HG03457 (cell line): ENCODE results near the gene PRRT1B.
"Not testable (repeated sequence)": the region's sequence is repeated elsewhere in the genome, so short reads cannot be mapped to it uniquely, and the experiment has no call there.

Source experiments
- ATAC-seq: cut with Tn5 transposase; IDR thresholded peaks from one replicate; pipeline ENCODE4 v1.9.1; 2021; ENCODE audit warnings: moderate number of reproducible peaks; ENCODE audit not compliant: unreplicated experiment

The PRRT1B gene

DNA sequence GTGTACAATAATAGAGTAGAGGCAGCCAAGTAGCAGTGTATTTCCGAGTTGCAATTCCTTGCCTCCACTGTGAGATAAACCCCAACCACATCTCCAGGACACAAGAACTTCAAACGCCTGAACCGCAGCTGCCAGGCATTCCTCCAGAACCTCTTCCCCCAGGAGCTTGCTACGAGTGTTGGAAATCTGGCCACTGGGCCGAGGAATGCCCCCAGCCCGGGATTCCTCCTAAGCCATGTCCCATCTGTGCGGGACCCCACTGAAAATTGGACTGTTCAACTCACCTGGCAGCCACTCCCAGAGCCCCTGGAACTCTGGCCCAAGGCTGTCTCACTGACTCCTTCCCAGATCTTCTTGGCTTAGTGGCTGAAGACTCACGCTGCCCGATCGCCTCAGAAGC, 3.9 kb downstream of the PRRT1B start:
- ATAC-seq, result not testable (repeated sequence)

DNA sequence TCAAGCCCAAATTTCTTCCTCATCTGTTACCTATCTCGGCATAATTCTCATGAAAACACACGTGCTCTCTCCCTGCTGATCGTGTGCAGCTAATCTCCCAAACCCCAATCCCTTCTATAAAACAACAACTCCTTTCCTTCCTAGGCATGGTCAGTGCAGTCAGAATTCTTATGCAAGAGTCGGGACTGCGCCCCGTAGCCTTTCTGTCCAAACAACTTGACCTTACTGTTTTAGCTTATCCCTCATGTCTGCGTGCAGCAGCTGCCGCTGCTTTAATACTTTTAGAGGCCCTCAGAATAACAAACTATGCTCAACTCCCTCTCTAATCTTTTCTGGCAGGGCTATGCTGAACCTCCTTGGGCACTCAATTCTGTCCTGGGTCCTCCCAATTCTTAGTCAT, 5.1 kb downstream of the PRRT1B start:
- not testable (repeated sequence) for ATAC-seq

DNA sequence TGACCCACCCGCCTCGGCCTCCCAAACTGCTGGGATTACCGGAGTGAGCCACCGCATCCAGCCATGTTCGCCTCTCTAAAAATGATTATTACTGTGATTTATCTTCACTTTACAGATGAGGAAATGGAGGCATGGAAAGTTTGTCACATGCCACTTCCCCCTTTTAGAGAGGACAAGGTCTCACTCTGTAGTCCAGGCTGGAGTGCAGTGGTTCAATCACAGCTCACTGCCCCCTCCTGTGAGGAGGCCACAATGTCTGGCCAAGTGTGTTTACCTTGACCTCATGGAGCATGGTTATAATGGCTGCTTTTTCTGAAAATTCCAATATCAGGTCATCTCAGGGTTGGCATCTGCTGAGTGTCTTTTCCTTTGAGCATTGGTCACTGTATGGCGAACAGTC, 6.7 kb downstream of the PRRT1B start:
- no peak for ATAC-seq

DNA sequence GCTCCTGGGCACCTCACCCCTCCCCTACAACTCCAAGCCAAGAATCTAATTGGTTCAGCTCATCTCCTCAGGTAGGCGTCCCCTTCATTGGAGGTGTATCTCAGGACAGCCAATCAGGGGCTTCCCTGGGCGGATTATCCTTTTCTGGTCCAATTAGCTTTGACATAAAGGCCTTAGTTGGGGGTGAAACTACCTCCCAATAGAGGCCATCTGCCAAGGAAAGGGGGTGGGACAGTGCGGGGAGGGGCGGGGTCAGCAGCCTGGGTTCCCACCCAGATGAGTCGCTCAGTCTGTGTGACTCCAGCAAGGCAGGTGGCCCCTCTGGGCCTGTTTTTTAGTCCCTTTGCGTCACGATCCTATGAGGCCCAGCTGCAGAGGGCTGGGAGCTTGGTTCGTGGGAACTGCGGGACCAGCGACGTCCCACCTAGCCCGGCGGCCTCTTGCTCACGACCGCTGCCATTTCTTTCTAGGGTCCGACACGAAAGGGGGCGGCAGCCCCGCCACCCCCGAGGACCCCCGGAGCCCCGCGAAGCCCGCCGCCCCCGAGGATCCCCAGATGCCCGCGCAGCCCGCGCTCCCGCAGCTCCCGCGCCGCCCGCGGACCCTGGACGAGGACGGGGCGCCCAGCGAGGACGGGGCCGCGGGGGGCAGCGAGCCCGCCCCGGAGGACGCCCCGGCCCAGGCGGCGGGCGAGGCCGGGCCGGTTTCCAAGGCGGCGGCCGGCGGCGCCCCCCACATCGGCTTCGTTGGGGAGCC, 8.9 kb downstream of the PRRT1B start:
- ATAC-seq, result no peak

DNA sequence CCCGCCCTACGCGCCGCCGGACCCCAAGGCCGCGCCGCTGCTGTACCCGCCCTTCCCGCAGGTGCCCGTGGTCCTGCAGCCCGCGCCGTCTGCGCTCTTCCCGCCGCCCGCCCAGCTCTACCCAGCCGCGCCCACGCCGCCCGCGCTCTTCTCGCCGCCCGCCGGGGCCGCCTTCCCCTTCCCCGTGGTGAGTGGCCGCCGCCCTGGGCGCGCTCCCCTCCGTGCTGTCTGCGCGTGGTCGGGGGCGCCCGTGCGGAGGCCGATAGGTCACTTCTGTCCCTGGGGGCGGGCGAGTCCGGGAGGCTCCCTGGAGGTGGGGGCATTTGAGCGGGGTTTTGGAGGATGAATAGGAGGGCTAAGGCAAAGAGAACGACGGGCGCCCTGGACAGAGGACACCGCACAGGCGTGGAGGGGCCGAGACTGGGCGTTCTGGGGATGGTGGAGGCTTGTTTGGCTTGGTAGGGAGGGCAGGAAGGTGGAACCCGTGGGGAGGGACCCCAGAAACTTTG, 9.6 kb downstream of the PRRT1B start:
- no peak for ATAC-seq

DNA sequence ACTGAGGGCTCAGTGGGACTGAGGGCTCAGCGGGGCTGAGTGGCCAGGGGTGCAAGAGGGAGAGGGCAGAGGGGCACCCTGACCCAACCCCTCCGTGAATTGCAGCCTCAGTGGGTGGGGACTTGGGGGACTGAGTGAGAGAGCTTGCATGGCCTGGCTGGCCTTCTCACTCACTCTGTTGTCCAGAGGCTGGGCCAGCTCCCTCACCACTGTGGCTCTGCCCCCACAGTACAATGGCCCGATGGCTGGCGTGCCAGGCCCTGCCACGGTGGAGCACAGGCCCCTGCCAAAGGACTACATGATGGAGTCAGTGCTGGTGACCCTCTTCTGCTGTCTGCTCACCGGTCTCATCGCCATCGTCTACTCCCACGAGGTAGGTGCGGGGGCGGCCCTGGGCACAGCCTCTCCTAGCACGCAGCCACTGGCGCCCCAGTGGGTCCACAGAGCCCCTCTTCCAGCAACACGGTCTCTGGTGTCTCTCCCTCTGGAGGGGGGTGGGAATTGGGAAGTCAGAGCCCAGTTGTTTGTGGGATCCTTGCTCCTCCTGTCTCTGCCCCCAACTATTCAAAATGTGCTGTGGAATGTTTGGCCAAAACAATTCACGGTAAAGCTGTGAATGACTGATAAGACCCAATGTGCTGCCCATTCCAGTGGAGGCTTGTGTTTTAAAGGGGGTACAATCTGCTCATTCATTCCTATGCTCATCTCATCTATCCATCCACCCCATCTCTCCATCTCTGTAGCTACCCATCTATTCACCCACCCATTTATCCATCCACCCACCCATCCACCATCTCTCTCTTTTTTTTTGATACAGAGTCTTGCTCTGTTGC, 10.7 kb downstream of the PRRT1B start:
- no peak for ATAC-seq

DNA sequence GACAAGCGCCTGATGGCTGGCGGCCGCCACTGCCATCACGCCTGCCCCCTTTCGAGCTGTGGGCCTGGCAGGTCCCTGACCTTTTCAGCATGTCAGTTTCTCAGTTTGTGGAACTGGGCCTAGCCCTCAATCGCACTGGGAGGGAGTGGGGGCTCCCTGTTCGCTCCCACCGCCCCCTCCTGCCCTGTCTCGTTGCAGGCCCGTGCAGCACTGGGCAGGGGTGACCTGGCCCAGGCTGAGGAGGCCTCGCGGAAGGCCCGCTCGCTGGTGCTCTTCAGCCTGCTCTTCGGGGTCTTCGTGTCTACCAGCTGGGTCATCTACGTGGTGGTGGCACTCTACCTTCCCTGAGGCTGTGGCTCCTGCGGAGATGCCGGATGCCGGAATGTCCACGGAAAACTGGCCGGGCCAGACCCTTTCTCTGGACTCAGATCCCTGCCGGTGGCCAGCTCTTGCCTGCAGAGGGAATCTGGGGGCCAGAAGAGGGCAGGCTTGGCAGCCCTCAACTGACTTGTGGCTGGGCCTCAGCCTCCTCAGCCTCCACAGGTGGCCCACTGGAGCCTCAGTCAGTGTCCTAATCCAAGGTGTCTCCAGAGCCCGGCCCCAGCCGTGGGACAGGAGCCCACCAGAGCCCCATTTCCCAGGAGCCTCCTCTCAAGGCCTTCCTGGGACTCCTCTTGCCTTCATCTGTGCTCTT, 12.7 kb downstream of the PRRT1B start:
- no peak for ATAC-seq

DNA sequence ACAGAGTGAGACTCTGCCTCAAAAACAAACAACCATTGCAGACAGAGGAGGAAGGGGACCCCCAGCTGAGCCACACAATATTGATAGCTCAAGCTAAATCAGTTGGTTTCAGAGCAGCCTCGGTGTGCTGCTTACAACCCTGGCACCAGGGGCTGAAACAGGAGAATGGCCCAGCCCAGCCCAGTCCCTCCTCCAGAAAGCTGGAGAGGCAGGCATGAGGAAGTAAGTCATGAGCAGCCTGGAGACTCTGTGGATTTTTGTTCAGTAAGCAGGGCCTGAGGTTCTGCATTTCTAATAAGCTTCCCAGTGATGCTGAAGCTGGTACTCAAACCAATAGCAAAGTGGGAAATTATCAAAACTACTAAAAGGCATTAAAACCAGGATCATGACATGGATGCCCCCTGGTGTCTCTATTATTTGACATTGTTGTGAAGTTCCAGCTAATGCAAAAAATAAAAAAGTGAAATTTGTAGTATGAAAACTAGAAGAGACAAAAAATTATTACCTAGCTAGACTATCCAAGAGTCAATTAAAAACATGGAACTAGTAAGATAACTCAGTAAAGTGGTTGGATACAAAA, 14.2 kb downstream of the PRRT1B start:
- no peak for ATAC-seq

DNA sequence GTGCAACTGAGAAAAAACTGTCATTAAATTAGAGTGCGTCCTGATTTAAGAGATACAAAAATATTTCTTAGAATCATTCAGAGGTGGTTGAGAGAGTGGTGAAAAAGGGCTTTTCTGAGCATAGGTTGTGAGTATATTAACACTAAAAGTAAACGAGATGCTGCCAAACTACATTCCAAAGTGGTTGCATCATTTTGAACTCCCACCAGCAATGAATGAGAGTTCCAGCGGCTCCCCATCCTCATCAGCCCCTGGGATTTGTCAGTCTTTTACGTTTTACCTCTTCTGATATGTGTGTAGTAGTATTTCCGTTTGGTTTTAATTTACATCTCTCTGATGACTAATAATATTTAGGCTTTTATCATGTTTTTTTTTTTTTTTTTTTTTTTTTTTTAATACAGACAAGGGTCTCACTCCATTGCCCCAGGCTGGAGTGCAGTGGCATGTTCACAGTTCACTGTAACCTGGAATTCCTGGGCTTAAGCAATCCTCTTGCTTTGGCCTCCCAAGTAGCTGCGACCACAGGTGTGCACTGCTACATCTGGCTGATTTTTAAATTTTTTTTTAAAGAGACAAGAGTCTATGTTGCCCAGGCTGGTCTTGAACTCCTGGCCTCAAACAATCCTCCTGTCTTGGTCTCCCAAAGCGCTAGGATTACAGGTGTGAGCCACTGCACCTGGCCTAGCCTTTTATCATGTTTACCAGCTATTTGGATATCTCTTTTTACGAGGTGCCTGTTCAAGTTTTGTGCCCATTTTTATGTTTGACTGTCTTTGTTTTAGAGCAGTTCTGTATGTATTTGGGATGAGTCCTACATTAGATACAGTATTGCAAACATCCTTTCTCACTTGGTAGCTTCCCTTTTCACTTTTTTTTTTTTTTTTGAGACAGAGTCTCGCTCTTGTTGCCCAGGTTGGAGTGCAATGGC, 17.0 kb downstream of the PRRT1B start:
- no peak for ATAC-seq

DNA sequence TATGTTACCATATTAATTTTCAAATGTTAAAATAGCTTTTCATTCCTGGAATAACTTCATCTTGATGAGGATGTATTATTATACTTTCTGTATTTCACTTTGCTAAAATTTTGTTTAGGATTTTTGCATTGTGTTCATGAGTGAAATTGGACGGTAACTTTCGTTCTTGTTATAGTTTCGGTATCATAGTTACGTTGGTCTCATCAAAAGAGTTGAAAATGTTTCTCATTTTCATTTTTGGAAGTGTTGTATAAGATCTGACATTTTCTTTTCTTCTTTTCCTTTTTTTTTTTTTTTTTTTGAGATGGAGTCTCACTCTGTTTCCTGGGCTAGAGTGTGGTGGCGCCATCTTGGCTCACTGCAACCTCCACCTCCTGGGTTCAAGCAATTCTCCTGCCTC, 20.0 kb downstream of the PRRT1B start:
- ATAC-seq, result no peak

DNA sequence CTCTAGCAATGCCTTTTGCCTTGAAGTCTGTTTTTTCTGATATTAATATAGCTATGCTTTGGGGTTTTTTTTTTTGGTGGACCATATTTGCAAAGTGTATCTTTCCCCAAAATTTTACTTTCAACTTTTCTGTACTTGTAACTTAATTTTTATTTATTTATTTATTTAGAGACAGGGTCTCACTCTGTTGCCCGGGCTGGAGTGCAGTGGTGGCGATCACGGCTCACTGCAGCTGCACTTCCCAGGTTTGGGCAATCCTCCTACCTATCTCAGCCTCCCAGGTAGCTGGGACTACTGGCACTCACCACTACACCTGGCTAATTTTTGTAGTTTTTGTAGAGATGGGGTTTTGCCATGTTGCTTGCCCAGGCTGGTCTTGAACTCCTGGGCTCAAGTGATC, 20.8 kb downstream of the PRRT1B start:
- ATAC-seq, result no peak

DNA sequence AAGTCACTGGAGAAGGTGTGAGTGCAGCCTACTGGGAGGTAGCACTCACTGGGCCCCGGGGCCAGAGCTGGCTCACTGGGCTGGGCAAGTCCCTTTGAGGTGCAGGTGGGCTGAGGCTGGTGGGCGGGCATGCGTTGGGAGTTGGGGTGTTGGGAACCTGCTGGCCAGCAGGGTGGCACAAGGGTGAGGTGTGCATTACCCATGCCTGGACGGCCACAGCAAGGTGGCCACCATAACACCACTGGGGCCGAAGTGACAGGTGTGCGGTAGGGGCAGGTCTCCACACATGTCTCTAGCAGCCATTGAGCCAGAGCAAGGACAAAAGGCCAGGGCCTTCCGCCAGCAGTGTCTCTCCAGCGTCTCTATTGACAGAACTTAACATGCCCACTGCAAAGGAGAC, 22.6 kb downstream of the PRRT1B start:
- no peak for ATAC-seq

DNA sequence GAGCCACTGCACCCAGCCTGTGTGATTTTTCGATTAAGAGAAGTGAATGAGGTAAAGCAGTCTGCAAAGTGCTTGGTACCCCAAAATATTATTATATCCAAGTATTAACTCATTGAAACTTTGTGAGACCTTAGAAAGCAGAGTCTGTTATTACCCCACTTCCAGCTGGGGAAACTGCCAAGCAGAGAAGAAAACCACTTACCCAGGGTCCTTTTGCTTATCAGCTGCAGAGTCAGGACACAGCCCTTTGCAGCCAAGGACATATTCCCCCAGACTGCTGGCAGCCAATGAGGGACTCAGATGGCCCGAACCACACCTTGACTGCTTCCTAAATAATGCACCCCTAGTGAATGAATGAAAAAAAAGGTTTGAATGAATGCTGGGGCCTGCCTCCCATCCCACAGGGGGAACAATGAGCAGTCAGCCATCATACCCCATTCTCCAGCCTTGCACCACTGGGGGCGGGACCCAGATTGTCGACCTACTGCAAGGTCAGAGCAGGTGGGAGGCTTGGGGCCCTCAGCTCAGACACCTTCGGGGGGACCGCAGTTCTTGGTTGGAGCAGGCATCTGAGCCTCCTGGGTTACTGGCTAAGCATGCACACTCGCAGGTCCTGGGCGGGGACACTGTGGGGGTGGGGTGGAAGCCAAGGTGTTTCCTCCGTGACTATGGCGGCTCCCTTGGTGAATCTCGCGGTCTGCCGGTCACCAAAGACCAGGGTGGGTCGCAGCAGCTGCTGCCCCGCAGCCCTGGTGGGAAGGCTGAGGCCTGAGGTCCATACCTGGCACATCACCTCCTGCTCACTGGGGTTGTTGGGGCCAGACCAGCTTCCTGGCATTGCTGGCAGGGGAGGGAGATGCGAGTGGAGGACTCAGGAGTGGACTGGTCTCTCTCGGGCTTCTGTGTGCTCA, 29.7 kb downstream of the PRRT1B start:
- no peak for ATAC-seq

DNA sequence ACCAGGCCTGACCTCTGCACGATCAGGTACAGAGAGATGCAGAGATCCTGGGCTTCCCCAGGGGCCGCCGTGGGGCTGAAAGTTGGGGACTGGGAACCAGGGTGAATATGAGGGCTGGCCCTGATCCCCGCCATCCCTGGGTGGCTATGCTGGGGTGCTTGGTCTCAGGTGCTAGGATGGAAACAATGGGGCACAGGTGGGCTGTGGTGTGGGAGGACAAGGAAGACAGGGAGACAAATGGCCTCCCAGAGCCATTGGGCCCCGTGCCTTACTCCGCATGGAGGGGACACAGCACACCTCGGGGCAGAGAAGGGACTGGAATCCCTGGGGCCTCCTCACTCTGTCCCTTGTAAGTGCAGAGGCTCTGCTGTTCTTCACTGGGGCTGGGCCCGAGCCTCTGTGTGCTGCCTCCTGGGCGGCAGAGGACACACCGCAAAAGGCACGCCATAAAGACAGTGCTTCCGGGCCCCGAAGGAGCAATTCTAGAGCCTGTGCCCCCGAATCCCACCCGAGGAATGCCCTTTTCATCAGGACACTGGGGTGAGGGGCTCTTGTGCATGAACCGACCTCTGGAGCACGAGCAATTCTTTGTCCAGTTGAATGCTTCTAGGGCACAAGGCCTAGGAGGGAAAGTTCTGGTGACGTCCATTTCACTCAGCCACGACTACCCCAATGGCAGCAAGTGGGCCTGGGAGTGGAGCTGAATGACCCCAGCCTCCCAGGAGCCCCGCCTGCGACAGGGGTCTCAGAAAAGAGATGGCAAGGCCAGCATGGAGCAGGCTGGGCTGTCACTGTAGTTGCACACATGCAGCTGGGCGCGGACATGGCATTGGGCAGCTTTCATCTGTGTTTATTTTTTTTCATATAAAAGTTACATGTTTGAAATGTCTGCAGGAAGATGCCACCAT, 30.9 kb downstream of the PRRT1B start:
- ATAC-seq, result no peak

DNA sequence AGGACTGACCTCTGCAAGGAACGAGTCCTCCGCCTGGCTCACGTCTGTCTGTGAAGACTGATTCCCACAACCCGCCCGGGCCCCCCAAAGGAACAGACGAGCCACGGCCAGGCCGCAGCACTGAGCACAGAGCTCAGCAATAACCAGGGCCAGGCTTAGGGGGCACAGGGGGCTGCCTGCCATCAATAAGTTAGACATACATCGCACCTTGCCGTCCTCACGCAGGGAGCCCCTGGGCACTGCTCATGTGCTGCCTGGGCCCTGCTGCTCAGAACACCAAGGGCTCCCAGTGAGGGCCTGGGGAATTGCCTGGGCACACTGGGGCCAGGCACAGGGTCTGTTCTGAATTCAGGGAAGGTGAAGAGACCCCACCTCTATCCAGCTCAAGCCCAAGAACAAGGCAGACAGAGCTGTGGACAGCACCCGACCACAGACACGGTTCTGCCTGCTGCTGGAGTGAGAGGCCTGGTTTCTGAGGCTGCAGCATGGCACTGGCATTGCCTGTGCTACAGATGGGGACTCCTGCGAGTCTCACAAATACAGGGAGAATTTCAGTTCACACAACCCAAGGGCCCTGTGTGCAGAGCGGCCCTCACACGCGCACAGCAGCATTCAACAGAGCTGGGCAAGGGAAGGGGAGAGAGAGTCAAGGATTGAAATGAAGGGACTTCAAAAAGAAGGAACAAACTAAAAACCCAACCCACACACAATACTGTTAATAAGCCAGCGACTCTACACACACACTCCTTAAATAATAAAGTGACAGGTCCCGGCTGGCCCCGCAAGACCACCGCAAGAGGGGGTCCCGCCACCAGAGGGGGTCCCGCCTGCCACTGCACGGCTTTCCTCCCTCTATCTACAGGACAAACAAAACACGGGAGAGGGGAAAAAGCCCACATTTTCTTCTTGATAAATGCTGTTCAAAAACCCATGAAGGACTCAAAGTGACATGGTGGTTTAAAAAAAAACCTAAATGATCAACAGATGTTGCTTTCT, 32.0 kb downstream of the PRRT1B start:
- ATAC-seq, result no peak

DNA sequence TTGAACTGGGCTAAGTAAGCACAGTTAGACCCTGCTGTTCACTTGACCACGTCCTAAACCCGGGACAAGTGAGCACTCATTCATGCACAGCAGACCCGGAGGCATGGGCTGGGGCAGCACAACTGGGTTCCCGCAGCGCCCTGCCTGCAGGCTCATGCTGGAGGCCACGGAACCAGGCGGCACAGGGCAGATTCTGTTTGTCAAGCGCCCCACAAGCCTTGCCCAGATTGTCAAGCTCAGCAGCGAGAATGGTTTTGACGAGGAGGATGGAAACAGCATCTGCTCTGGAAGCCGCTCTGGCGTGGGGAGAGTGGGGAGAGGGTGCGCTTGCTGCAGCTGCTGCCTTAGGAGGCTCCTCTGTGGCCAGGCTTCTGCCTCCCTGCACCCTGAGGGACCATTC, 32.7 kb downstream of the PRRT1B start:
- no peak for ATAC-seq
